GM21723 (cell line): ENCODE data around the gene RPS6KA4.

Experiments used
- ATAC-seq: cut with Tn5 transposase; IDR thresholded peaks from one replicate; pipeline ENCODE4 v1.9.1; 2021; ENCODE audit warnings: mild to moderate bottlenecking, moderate library complexity; ENCODE audit not compliant: unreplicated experiment

Gene RPS6KA4

GRCh38 chr11:64362339-64362738 is 3.4 kb downstream of the RPS6KA4 start:
- ATAC-seq, result no peak

- no peak for ATAC-seq
Measured at GRCh38 chr11:64364435-64364834, 5.5 kb downstream of the RPS6KA4 start.

- ATAC-seq, result no peak
Measured at GRCh38 chr11:64364911-64365310, 5.9 kb downstream of the RPS6KA4 start.

DNA sequence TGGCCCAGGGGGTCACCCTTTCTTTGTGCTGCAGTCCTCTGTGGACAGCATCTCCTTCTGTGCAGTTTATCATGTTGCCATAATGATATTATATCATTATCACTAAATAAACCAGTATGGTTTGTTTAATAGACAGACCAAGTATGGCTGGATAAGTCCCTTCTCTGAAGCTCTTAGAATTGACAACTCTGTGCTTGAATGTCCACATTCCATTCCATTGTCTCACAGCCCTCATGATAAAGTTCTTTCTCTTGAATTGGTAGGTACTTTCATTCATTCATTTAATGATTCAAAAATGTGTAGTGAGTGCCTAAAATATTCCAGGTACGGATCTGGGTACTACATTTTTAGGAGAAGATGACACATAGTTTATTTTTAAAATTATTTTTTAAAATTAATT is 7.8 kb downstream of the RPS6KA4 start:
- no peak for ATAC-seq

- no peak for ATAC-seq
Measured at GRCh38 chr11:64367931-64368672, 9.1 kb downstream of the RPS6KA4 start.

- no peak for ATAC-seq
Measured at GRCh38 chr11:64368673-64369074, 9.7 kb downstream of the RPS6KA4 start.

DNA sequence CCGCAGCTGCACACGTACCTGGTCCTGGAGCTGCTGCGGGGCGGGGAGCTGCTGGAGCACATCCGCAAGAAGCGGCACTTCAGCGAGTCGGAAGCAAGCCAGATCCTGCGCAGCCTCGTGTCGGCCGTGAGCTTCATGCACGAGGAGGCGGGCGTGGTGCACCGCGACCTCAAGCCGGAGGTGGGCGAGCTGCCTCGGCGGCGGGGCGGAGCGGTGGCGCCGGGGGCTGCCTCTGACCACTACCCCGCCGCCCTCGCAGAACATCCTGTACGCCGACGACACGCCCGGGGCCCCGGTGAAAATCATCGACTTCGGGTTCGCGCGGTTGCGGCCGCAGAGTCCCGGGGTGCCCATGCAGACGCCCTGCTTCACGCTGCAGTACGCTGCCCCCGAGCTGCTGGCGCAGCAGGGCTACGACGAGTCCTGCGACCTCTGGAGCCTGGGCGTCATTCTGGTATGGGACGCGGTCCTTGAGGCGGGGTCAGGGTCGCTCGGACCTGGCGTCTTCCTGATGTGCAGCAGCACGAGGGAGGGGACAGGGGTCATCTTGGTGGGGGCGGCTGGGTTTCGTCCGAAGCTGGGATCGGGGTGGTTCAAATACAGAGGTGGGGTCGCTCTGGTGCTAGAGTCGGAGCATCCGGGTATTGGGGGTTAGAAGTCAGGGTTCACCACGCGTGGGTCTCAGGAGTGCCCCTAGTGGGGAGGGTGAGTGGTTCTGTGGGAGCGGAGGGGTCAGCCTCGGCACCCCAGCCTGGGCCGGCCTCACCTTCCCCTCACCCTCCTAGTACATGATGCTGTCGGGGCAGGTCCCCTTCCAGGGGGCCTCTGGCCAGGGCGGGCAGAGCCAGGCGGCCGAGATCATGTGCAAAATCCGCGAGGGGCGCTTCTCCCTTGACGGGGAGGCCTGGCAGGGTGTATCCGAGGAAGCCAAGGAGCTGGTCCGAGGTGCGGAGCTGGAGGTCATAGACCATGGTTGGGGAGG is 10.8 kb downstream of the RPS6KA4 start:
- ATAC-seq, result no peak

DNA sequence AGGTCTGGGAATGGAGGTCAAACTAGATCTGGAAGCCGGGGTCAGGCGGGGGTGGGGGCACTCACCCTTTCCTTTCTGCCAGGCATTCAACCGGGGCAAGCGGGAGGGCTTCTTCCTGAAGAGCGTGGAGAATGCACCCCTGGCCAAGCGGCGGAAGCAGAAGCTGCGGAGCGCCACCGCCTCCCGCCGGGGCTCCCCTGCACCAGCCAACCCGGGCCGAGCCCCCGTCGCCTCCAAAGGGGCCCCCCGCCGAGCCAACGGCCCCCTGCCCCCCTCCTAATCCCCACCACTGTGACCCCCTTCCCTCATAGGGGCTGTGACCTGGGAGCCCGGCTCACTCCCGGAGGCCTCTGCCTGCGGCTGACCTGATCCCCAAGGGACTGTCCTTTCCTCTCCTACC is 12.2 kb downstream of the RPS6KA4 start:
- no peak for ATAC-seq

DNA sequence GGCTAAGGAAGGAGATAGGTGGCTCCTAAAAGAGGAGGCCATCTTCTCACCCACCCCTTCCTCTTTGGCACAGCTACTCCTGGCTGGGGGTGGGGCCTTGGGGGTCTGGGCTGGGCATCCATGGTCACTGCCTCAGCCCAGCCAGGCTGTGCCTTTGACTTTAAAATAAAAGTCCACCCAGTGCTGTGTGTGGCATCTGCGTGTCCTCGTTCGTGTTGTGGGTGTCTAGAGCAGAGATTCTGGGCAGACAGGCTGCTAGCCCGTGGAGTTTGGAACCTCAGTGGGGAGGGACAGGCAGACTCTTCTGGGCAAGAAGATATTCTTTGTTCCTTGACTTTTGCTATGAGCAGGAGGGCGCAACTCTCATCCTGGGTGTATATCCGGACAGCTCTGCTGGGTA is 13.1 kb downstream of the RPS6KA4 start:
- no peak for ATAC-seq

DNA sequence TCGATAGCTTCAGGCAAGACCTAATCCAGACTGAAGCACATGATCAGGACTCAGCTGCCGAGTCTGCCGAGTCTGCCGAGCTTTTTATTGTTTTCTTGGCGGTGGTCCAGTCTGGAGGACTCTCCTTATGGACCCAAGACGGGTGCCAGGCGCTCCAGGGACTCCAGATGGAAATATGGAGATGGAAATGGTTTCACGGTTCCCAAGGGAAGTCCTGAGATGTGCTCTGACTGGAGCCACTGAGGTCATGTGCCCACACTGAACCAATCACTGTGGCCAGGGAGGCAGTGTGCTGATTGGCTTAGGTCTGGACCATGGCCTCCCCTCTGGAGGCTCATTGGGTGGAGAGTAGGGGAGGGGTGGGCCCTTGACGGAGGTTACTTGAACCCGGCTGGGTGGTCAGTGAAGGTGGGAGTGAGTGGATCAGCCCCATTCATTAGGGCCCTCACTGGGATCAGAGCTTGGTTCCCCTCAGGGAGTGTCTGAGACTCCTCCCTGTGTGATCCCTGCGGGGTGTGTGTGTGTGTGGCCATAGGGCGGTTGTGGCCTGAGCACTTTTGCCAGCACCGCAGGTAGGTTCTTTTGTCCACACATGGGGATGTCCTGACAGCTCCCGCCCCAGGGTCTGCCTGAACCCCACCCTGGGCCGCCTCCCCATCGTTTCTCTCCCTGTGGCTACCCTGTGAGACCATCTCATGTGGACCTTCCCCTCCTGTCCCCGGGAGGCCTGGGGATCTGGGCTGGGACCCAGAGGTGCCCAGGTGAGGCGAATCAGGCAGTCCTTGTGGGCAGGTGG is 14.0 kb downstream of the RPS6KA4 start:
- no peak for ATAC-seq

DNA sequence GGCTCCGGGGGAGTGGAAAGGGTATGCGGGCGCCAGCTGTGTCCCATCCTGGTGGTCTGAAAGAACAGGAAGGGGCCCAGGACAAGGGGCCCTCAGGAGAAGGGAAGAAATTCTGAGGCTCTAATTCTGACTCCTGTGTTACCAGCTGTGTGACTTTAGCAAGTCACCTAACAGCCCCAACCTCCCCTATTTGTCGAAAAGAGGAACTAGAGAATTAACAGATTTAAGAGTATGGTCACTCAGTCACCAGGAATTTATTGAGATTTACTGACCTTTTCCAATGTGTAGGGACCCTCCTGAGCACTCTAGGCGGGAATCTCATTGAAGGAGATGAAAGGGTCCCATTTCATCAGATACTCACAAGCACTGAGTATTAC is 14.6 kb downstream of the RPS6KA4 start:
- ATAC-seq, result no peak

GRCh38 chr11:64376071-64376470 is 17.1 kb downstream of the RPS6KA4 start:
- ATAC-seq, result no peak

- ATAC-seq, result no peak
Measured at GRCh38 chr11:64378335-64378880, 19.4 kb downstream of the RPS6KA4 start.

GRCh38 chr11:64379160-64379559 is 20.2 kb downstream of the RPS6KA4 start:
- ATAC-seq, result no peak

GRCh38 chr11:64379817-64380709 is 21.1 kb downstream of the RPS6KA4 start:
- no peak for ATAC-seq

- no peak for ATAC-seq
Measured at GRCh38 chr11:64381350-64381749, 22.4 kb downstream of the RPS6KA4 start.

GRCh38 chr11:64382047-64382446 is 23.1 kb downstream of the RPS6KA4 start:
- no peak for ATAC-seq

GRCh38 chr11:64382586-64382985 is 23.6 kb downstream of the RPS6KA4 start:
- ATAC-seq, result no peak

DNA sequence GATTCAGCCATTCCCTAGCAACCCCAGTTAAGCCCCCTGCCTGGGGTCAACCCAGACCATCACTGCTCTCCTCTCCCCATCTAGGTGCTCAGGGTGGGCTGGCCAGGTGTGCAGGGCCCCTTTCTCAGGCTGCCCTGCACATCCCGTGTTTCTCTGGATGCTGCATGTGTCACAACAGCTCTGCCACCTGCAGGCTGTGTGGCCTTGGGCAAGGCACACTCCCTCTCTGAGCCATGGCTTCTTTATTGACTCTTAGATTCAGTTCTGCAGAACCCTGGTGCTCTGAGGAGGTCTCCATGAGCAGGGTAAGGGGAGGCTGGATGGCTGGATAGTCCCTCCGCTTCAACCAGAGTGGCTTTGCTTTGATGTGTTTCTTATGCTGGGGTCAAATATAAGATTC is 24.6 kb downstream of the RPS6KA4 start:
- ATAC-seq, result no peak
